Psoas muscle (tissue), 8 donors: ENCODE measurements around the gene PRR23E. TPM values are rescaled to one million over a fixed set of nuclear protein-coding genes. Genes with fewer than 3 reads are reported as not detected.

ENCODE experiments used
- ATAC-seq, 4 donors: fragments of 200-7000 bp; cut with Tn5 transposase; one replicate each; pipeline ENCODE4 v1.9.1; 2020; ENCODE audit warnings: moderate library complexity in 3 of 4, mild to moderate bottlenecking in 2 of 4
- DNase-seq, 2 donors: peaks; one replicate each; pipeline ENCODE4 v3.0.0-alpha.2; 2020
- H3K27ac ChIP-seq: fragments of 200-600 bp; one replicate; pipeline ENCODE4 v1.8.0; 2022
- H3K27me3 ChIP-seq, 3 donors: fragments of 200-600 bp in 1 of 3; one replicate each; pipeline versions ENCODE4 v1.6.1 to v1.8.0; 2013 to 2022; ENCODE audit warnings: low read length in 2 of 3, mild to moderate bottlenecking in 2 of 3, moderate library complexity in 1 of 3; ENCODE audit not compliant: insufficient read depth in 3 of 3
- H3K36me3 ChIP-seq, 2 donors: fragments of 200-600 bp in 1 of 2; one replicate each; pipeline versions ENCODE4 v1.6.1 to v1.8.0; 2013 to 2022; ENCODE audit warnings: low read depth in 1 of 2, mild to moderate bottlenecking in 1 of 2, moderate library complexity in 1 of 2; ENCODE audit not compliant: insufficient read depth in 1 of 2
- H3K4me1 ChIP-seq: fragments of 200-600 bp; one replicate; pipeline ENCODE4 v1.8.0; 2022
- H3K4me3 ChIP-seq: fragments of 200-600 bp; one replicate; pipeline ENCODE4 v1.8.0; 2022; ENCODE audit warnings: mild to moderate bottlenecking
- H3K9me3 ChIP-seq: fragments of 200-600 bp; one replicate; pipeline ENCODE4 v1.8.0; 2022
- WGBS, 3 donors: extraction: QIAGEN DNeasy Blood & Tissue Kit; methylation state at CpG; one replicate each; pipeline versions ENCODE4 v1.1.6 to v1.1.7; 2013; 5-methylcytosine and 5-hydroxymethylcytosine counted together
- intact Hi-C, 2 donors: fragments of 100-400 bp; cut with DNase I; formaldehyde crosslinking; loops; one replicate each; pipeline versions ENCODE4 v1.11.0 to v1.14.2; 2022
- polyA plus RNA-seq, 3 donors: library from polyadenylated mRNA; stranded (reverse); fragments of 200-250 nt; gene quantifications; one replicate each; pipeline ENCODE4 v1.2.3, GENCODE V29; 2013
- total RNA-seq, 4 donors: library from RNA; stranded (reverse); fragmentation: NEBNext Ultra II Directional in 2 of 4; extraction: Animal tissue kit (Norgen Biotek cat#: 25700) in 2 of 4; gene quantifications; one replicate each; pipeline versions ENCODE4 v1.2.1 to v1.2.4, GENCODE V29; 2021 to 2023
- TF ChIP-seq, protein P1 (sequence below): fragments of 200-600 bp; IDR thresholded peaks from one replicate; pipeline ENCODE4 v1.8.0; 2022; ENCODE audit warnings: antibody characterized with exemption
- donor health status: healthy with polysubstance abuse.
- donor health status: DM: no; HTN: no; CAD: no; lungs with moderate emphysema.
- donor health status: Bipolar disorder and iron deficiency.
- donor health status: healthy.
- donor health status: DM: yes; HTN: yes; CAD: no.
- donor health status: DM: no; HTN: no; CAD: no.
- donor health status: DM: no; HTN: no; CAD: no.
- donor health status: DM: yes; HTN: yes; CAD: no.

The PRR23E gene
- total and polyA plus RNA-seq, 7 donors, result not detected

- TF ChIP-seq, protein P1, sequence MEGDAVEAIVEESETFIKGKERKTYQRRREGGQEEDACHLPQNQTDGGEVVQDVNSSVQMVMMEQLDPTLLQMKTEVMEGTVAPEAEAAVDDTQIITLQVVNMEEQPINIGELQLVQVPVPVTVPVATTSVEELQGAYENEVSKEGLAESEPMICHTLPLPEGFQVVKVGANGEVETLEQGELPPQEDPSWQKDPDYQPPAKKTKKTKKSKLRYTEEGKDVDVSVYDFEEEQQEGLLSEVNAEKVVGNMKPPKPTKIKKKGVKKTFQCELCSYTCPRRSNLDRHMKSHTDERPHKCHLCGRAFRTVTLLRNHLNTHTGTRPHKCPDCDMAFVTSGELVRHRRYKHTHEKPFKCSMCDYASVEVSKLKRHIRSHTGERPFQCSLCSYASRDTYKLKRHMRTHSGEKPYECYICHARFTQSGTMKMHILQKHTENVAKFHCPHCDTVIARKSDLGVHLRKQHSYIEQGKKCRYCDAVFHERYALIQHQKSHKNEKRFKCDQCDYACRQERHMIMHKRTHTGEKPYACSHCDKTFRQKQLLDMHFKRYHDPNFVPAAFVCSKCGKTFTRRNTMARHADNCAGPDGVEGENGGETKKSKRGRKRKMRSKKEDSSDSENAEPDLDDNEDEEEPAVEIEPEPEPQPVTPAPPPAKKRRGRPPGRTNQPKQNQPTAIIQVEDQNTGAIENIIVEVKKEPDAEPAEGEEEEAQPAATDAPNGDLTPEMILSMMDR, result no peak
- WGBS, 3 donors, result 70 to 80% (median 79%) methylated on average over 4 of the region's 4 CpGs
- no peaks in the 10 kb centered on the region for H3K27me3 ChIP-seq
- H3K4me1 ChIP-seq, result no peaks in the 10 kb centered on the region
- ATAC-seq (no peak), DNase-seq (no peak)
- H3K4me3 ChIP-seq, result no peak overlapping the region
- H3K9me3 ChIP-seq, result peaks cover 3% of the 10 kb centered on the region
- no peaks in the 10 kb centered on the region for H3K36me3 ChIP-seq
- intact Hi-C loops, result no loop called here
- H3K27ac ChIP-seq, result no peak overlapping the region
These were observed 6.8 kb upstream of the PRR23E start for GRCh38 chr3:127185962-127186674.

DNA sequence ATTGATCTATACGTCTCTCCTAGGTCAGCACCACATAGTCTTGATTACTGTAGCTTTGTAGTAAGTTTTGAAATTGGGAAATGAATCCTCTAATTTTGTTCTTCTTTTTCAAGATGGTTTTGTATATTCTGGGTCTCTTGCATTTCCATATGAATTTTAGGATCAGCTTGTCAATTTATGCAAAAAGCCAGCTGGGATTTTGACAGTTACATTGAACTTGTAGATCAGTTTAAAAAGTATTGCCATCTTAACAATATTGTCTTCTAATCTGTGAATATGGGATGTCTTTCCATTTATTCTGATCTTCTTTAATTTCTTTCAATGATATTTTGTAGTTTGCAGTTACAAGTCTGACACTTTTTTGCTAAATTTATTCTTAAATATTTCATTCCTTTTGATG, 5.6 kb upstream of the PRR23E start:
- TF ChIP-seq, protein P1, result no peak
- no peak for ATAC-seq
- WGBS, 3 donors, result 83 to 91% (median 89%) methylated on average over 1 of the region's 1 CpG
- Histone ChIP-seq H3K4me1 (no peaks in the 10 kb centered on the region), H3K9me3 (peaks cover 6% of the 10 kb centered on the region), H3K27me3 (no peaks in the 10 kb centered on the region), H3K4me3 (no peak overlapping the region), H3K36me3 (no peaks in the 10 kb centered on the region), H3K27ac (no peak overlapping the region)
- intact Hi-C loops, result no loop called here
- no peak for DNase-seq

GRCh38 chr3:127193341-127193740, 410 bp downstream of the PRR23E start:
- Histone ChIP-seq H3K27me3 (no peaks in the 10 kb centered on the region), H3K4me3 (no peak overlapping the region), H3K9me3 (peaks cover 6% of the 10 kb centered on the region), H3K4me1 (no peaks in the 10 kb centered on the region), H3K27ac (no peak overlapping the region), H3K36me3 (no peaks in the 10 kb centered on the region)
- TF ChIP-seq, protein P1, result no peak
- ATAC-seq, result no peak
- intact Hi-C loops, result no loop called here
- WGBS, 3 donors, result 75 to 78% (median 78%) methylated on average over 11 of the region's 11 CpGs
- DNase-seq, result no peak

- TF ChIP-seq, protein P1, result no peak
- Histone ChIP-seq H3K4me1 (no peaks in the 10 kb centered on the region), H3K27me3 (no peaks in the 10 kb centered on the region), H3K4me3 (no peak overlapping the region), H3K9me3 (peaks cover 6% of the 10 kb centered on the region), H3K36me3 (no peaks in the 10 kb centered on the region), H3K27ac (no peak overlapping the region)
- ATAC-seq (no peak), DNase-seq (no peak)
- WGBS, 3 donors, result 85 to 91% (median 89%) methylated on average over 3 of the region's 3 CpGs
- intact Hi-C loops, result no loop called here
These were observed 844 bp downstream of the PRR23E start for GRCh38 chr3:127193775-127194174.
